Kidney epithelial cell (primary cell): Measurements from ENCODE around the gene SHISA6. TPM values are rescaled to one million over a fixed set of nuclear protein-coding genes. Genes with fewer than 3 reads are reported as not detected.

Source experiments
- DNase-seq: peaks from one replicate; pipeline ENCODE4 v3.0.0-alpha.2; 2010; ENCODE audit warnings: low read depth
- H3K27me3 ChIP-seq: 2 replicates; pipeline ENCODE4 v1.6.0; 2011; ENCODE audit warnings: low read length; ENCODE audit not compliant: control insufficient read depth, insufficient read depth
- H3K36me3 ChIP-seq: 2 replicates; pipeline ENCODE4 v1.5.1; 2011; ENCODE audit warnings: low read length; ENCODE audit not compliant: control insufficient read depth, insufficient read depth
- H3K4me3 ChIP-seq: 2 replicates; pipeline ENCODE4 v1.5.1; 2011; ENCODE audit warnings: low read depth, mild to moderate bottlenecking, control low read depth, low read length
- total RNA-seq: library from RNA; depleted of rRNA; stranded (reverse); fragments of >200 nt; gene quantifications from 2 replicates; pipeline ENCODE4 v1.2.3, GENCODE V29; 2015
- TF ChIP-seq, protein P1 (sequence below): IDR thresholded peaks from 2 replicates; pipeline ENCODE4 v1.5.1; 2011; ENCODE audit warnings: mild to moderate bottlenecking, moderate library complexity, low read length, control low read depth, inconsistent platforms; ENCODE audit not compliant: insufficient read depth, poor library complexity, severe bottlenecking

SHISA6 gene
- total RNA-seq, 1 donor from 2014 or later, result 0.71 TPM

DNA sequence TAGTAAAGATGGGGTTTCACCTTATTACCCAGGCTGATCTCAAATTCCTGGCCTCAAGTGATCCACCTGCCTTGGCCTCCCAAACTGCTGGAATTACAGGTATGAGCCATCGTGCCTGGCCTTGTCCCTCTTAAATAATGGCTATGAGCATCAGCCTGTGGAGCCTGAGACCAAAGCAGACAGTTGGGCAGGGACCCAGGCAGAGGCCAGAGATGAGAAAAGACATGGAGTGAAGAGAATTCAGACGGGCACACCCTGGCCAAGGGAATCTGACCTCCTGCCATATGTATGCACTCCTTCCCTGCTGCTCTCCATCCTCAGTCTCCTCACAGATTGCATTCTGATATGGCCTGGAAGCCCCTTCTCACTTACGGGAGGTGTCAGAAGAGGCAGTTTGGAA is 258.9 kb downstream of the SHISA6 start:
- TF ChIP-seq, protein P1, sequence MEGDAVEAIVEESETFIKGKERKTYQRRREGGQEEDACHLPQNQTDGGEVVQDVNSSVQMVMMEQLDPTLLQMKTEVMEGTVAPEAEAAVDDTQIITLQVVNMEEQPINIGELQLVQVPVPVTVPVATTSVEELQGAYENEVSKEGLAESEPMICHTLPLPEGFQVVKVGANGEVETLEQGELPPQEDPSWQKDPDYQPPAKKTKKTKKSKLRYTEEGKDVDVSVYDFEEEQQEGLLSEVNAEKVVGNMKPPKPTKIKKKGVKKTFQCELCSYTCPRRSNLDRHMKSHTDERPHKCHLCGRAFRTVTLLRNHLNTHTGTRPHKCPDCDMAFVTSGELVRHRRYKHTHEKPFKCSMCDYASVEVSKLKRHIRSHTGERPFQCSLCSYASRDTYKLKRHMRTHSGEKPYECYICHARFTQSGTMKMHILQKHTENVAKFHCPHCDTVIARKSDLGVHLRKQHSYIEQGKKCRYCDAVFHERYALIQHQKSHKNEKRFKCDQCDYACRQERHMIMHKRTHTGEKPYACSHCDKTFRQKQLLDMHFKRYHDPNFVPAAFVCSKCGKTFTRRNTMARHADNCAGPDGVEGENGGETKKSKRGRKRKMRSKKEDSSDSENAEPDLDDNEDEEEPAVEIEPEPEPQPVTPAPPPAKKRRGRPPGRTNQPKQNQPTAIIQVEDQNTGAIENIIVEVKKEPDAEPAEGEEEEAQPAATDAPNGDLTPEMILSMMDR, result no peak
- no peaks in the 10 kb centered on the region for H3K27me3 ChIP-seq
- no peak for DNase-seq
- no peak overlapping the region for H3K4me3 ChIP-seq
- no peaks in the 10 kb centered on the region for H3K36me3 ChIP-seq

DNA sequence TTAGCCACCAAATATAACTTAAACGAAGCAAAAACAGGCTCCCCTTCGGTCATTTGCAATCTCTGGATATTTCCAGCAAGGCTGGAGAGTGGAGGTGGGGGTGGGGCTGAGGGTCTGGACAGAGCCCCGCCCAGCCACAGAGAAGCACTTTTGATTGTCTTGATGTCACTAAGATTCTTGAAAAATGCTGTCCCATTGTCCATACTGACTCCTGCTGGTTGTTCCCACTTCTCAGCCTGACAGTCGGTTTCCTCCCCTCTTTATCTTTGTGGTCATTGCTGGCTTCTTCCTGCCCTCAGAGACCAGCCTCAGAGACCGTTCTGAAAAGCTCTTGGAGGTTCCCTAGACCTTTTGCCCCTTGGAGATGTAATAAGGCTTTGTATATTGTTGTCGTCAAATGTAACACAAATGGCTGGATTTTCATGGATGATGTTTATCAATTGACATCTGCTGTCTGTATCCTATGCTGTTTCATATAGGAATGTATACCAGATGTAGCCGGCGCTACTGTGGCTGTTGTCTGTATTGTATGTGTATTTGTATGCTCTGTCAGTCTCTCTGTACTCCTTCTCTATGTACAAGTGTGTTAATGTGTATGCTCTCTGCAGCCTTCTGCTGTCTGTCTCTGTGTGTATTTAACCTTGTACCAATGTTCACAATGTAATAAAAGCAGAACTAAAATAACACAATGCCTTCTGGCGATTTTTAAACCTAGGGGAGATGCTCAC is 262.5 kb downstream of the SHISA6 start:
- no peaks in the 10 kb centered on the region for H3K27me3 ChIP-seq
- no peak overlapping the region for H3K4me3 ChIP-seq
- H3K36me3 ChIP-seq, result no peaks in the 10 kb centered on the region
- no peak for DNase-seq
- TF ChIP-seq, protein P1, result no peak

DNA sequence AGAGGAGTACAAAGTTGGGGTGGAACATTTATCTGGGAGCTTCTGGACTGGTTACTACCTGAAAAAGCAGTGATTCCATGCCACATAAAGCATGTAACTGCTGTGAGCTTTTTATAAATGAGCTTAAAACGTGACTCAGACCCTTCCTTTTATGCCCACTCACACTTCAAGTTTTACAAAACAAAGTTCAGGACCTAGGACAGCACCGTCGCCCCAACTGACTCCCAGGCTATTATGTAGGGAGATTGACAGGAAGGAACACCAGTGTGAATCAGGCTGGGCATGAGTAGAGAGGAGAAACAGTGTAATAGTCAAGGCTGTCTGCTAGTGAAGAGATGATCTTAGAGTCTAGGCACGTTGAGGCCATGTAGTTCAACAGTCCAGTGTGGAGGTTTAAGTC is 265.6 kb downstream of the SHISA6 start:
- no peak for DNase-seq
- Histone ChIP-seq H3K36me3 (no peaks in the 10 kb centered on the region), H3K4me3 (no peak overlapping the region), H3K27me3 (no peaks in the 10 kb centered on the region)
- TF ChIP-seq, protein P1, result no peak

DNA sequence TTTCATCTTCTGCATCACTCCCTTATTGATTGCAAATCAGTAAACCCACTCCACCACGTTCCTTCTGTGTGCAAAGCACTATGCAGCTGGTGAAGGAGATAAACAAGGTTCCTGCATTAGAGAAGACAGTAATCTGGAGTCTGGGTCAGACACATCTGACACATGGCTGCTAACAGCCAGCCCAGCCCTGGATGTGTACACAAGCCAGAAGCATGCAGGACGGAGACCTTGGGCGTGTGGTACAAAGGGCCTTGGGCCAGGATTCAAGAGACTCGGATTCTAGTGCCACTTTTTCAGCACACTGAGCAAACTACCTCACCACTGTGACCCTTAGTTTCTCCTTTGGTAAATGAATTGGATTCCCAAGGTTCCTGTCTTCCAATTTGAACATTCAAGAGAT is 270.7 kb downstream of the SHISA6 start:
- no peaks in the 10 kb centered on the region for H3K27me3 ChIP-seq
- TF ChIP-seq, protein P1, result no peak
- H3K36me3 ChIP-seq, result no peaks in the 10 kb centered on the region
- DNase-seq, result no peak
- no peak overlapping the region for H3K4me3 ChIP-seq

DNA sequence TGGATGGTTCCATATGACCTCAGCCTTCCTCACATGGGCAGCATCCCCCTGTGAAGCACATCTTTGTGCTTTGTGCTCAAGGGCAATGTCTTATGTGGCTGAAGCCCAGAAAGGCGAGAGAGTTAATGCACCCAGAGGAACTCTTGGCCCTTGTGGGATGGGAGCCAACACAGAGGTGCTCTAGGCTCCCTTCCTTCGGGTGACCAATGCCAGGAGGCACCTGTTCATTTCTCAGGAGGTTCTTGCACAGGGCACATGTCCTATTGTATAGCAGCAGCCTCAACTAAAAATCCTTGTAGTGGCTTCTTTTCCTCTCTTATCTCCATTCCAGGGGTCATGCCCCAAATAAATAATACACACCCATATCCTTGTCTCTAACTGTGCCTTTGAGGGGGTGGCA is 273.6 kb downstream of the SHISA6 start:
- no peak overlapping the region for H3K4me3 ChIP-seq
- TF ChIP-seq, protein P1, result no peak
- no peaks in the 10 kb centered on the region for H3K27me3 ChIP-seq
- DNase-seq, result no peak
- H3K36me3 ChIP-seq, result no peaks in the 10 kb centered on the region
